Breast epithelium (tissue), 4 donors: ENCODE results near the gene UBE2E1. TPM values are rescaled to one million over a fixed set of nuclear protein-coding genes. Genes with fewer than 3 reads are reported as not detected.

Experiments used
- DNase-seq, 2 donors: peaks; one replicate each; pipeline ENCODE4 v3.0.0-alpha.2; 2019; ENCODE audit warnings: low spot score in 2 of 2
- H3K27ac ChIP-seq, 2 donors: fragments of 200-600 bp; sonication (generic) in 1 of 2; one replicate each; pipeline ENCODE4 v1.5.1; 2016 to 2019; ENCODE audit warnings: mild to moderate bottlenecking in 1 of 2
- H3K27me3 ChIP-seq, 2 donors: fragments of 200-600 bp; sonication (generic) in 1 of 2; one replicate each; pipeline versions ENCODE4 v1.5.1 to v1.6.0; 2017 to 2019; ENCODE audit warnings: control low read depth in 1 of 2, mild to moderate bottlenecking in 1 of 2
- H3K36me3 ChIP-seq: fragments of 200-600 bp; one replicate; pipeline ENCODE4 v1.5.1; 2019
- H3K4me1 ChIP-seq, 2 donors: fragments of 200-600 bp; sonication (generic); one replicate each; pipeline ENCODE4 v1.5.1; 2016 to 2019; ENCODE audit warnings: control low read depth in 1 of 2
- H3K4me3 ChIP-seq, 3 donors: fragments of 200-600 bp; sonication (generic); 1 replicate in 2 of 3; 2 replicates in 1 of 3; pipeline ENCODE4 v1.5.1; 2016 to 2019; ENCODE audit warnings: mild to moderate bottlenecking in 3 of 3, moderate library complexity in 2 of 3
- H3K9me3 ChIP-seq, 2 donors: fragments of 200-600 bp; sonication (generic) in 1 of 2; one replicate each; pipeline ENCODE4 v1.5.1; 2016 to 2019; ENCODE audit warnings: control low read depth in 1 of 2
- CTCF ChIP-seq, 3 donors: fragments of 450-650 bp; IDR thresholded peaks; one replicate each; pipeline ENCODE4 v1.5.1; 2016 to 2017; ENCODE audit warnings: antibody characterized with exemption in 3 of 3, mild to moderate bottlenecking in 3 of 3, moderate library complexity in 3 of 3
- POLR2A ChIP-seq: fragments of 450-650 bp; IDR thresholded peaks from one replicate; pipeline ENCODE4 v1.6.1; 2016; ENCODE audit warnings: antibody characterized with exemption, mild to moderate bottlenecking, moderate library complexity
- POLR2AphosphoS5 ChIP-seq, 3 donors: sonication (generic); formaldehyde crosslinking; IDR thresholded peaks; one replicate each; pipeline ENCODE4 v1.6.1; 2017; ENCODE audit warnings: antibody characterized with exemption in 3 of 3
- intact Hi-C: fragments of 100-400 bp; cut with DNase I; formaldehyde crosslinking; loops from one replicate; pipeline ENCODE4 v1.15.1; 2023; ENCODE audit warnings: low total_unique reads
- total RNA-seq, 3 donors: library from RNA; depleted of rRNA; stranded (reverse); fragments of >200 nt; gene quantifications; one replicate each; pipeline ENCODE4 v1.1.0, GENCODE V29; 2016

Gene UBE2E1
- total RNA-seq, 3 donors from 2014 or later, result 86.4 to 127 (median 111) TPM

- no peak overlapping the region for H3K27ac ChIP-seq
- no peaks in the 10 kb centered on the region for H3K4me1 ChIP-seq
- TF ChIP-seq CTCF (IDR thresholded peaks at IDR 0.05) (no peak), POLR2A (no peak), POLR2AphosphoS5 (IDR thresholded peaks at IDR 0.05) (no peak)
- no peaks in the 10 kb centered on the region for H3K27me3 ChIP-seq
- H3K4me3 ChIP-seq, result no peak overlapping the region
- H3K9me3 ChIP-seq, result no peaks in the 10 kb centered on the region
- H3K36me3 ChIP-seq, result no peaks in the 10 kb centered on the region
- intact Hi-C loops, result no loop called here
- no peak for DNase-seq
These were observed 14.0 kb downstream of the UBE2E1 start for GRCh38 chr3:23819599-23820360.

GRCh38 chr3:23820888-23821287 lies 15.1 kb downstream of the UBE2E1 start:
- Histone ChIP-seq H3K4me1 (no peaks in the 10 kb centered on the region), H3K9me3 (no peaks in the 10 kb centered on the region), H3K27me3 (no peaks in the 10 kb centered on the region), H3K27ac (no peak overlapping the region), H3K36me3 (no peaks in the 10 kb centered on the region), H3K4me3 (no peak overlapping the region)
- intact Hi-C loops, result no loop called here
- DNase-seq, result no peak
- TF ChIP-seq POLR2A (no peak), POLR2AphosphoS5 (IDR thresholded peaks at IDR 0.05) (no peak), CTCF (IDR thresholded peaks at IDR 0.05) (no peak)

GRCh38 chr3:23821858-23822257 lies 16.1 kb downstream of the UBE2E1 start:
- H3K36me3 ChIP-seq, result no peaks in the 10 kb centered on the region
- TF ChIP-seq POLR2AphosphoS5 (IDR thresholded peaks at IDR 0.05) (no peak), POLR2A (no peak), CTCF (IDR thresholded peaks at IDR 0.05) (no peak)
- no peaks in the 10 kb centered on the region for H3K9me3 ChIP-seq
- no peak overlapping the region for H3K4me3 ChIP-seq
- DNase-seq, result no peak
- no peak overlapping the region for H3K27ac ChIP-seq
- H3K4me1 ChIP-seq, result no peaks in the 10 kb centered on the region
- no peaks in the 10 kb centered on the region for H3K27me3 ChIP-seq
- intact Hi-C loops, result no loop called here

GRCh38 chr3:23822559-23822958 lies 16.8 kb downstream of the UBE2E1 start:
- no peak overlapping the region for H3K27ac ChIP-seq
- no peaks in the 10 kb centered on the region for H3K9me3 ChIP-seq
- H3K27me3 ChIP-seq, result no peaks in the 10 kb centered on the region
- no peak for DNase-seq
- TF ChIP-seq CTCF (IDR thresholded peaks at IDR 0.05), result no peak
- no peak for TF ChIP-seq POLR2A
- no peak for TF ChIP-seq POLR2AphosphoS5 (IDR thresholded peaks at IDR 0.05)
- H3K36me3 ChIP-seq, result no peaks in the 10 kb centered on the region
- no peaks in the 10 kb centered on the region for H3K4me1 ChIP-seq
- intact Hi-C loops, result no loop called here
- H3K4me3 ChIP-seq, result no peak overlapping the region

- Histone ChIP-seq H3K4me1 (no peaks in the 10 kb centered on the region), H3K4me3 (no peak overlapping the region), H3K27ac (no peak overlapping the region), H3K9me3 (no peaks in the 10 kb centered on the region), H3K36me3 (no peaks in the 10 kb centered on the region), H3K27me3 (no peaks in the 10 kb centered on the region)
- no peak for DNase-seq
- intact Hi-C loops, result no loop called here
- TF ChIP-seq POLR2A, result no peak
- no peak for TF ChIP-seq CTCF (IDR thresholded peaks at IDR 0.05)
- TF ChIP-seq POLR2AphosphoS5 (IDR thresholded peaks at IDR 0.05), result no peak
These were observed 17.9 kb downstream of the UBE2E1 start for GRCh38 chr3:23823620-23824019.
